HEK293T (cell line): Measurements from ENCODE around the gene DHRS3.

Source experiments
- ELF4 ChIP-seq: fragments of 450-650 bp; IDR thresholded peaks from 2 replicates; pipeline ENCODE4 v1.6.1; 2017; ENCODE audit warnings: antibody characterized with exemption
- FOXA1 ChIP-seq: fragments of 450-650 bp; IDR thresholded peaks from 2 replicates; pipeline ENCODE4 v1.6.1; 2016; ENCODE audit warnings: mild to moderate bottlenecking
- FOXK2 ChIP-seq: fragments of 450-650 bp; IDR thresholded peaks from 2 replicates; pipeline ENCODE4 v1.6.1; 2016; ENCODE audit warnings: mild to moderate bottlenecking
- FOXM1 ChIP-seq: fragments of 450-650 bp; IDR thresholded peaks from 2 replicates; pipeline ENCODE4 v1.6.1; 2017; ENCODE audit warnings: mild to moderate bottlenecking, borderline replicate concordance
- HDGF ChIP-seq: fragments of 450-650 bp; IDR thresholded peaks from 2 replicates; pipeline ENCODE4 v1.6.1; 2017; ENCODE audit warnings: antibody characterized with exemption, borderline replicate concordance
- NFRKB ChIP-seq: fragments of 450-650 bp; IDR thresholded peaks from 2 replicates; pipeline ENCODE4 v1.6.1; 2016; ENCODE audit warnings: mild to moderate bottlenecking, moderate library complexity
- PKNOX1 ChIP-seq: fragments of 450-650 bp; IDR thresholded peaks from 2 replicates; pipeline ENCODE4 v1.6.1; 2016
- SP1 ChIP-seq: fragments of 450-650 bp; IDR thresholded peaks from 2 replicates; pipeline ENCODE4 v1.6.1; 2017
- SUZ12 ChIP-seq: fragments of 450-650 bp; IDR thresholded peaks from 2 replicates; pipeline ENCODE4 v1.6.1; 2016; ENCODE audit warnings: mild to moderate bottlenecking
- TARDBP ChIP-seq: fragments of 450-650 bp; IDR thresholded peaks from 2 replicates; pipeline ENCODE4 v1.6.1; 2016

GRCh38 chr1:12542138-12542465, 75.9 kb downstream of the DHRS3 start:
- TF ChIP-seq PKNOX1 (no peak), SP1 (no peak), FOXK2 (no peak), HDGF (no peak), FOXA1 (no peak), TARDBP (no peak), NFRKB (no peak), FOXM1 (no peak), ELF4 (no peak), SUZ12 (no peak)
